Left ventricle myocardium inferior (tissue), 1 donor: ENCODE data around the gene GJD3. TPM values are rescaled to one million over a fixed set of nuclear protein-coding genes. Genes with fewer than 3 reads are reported as not detected.

Experiments used
- DNase-seq: peaks from one replicate; pipeline ENCODE4 v3.0.0-alpha.2; 2020
- H3K27ac ChIP-seq: fragments of 200-600 bp; replicated peaks from 2 replicates; pipeline ENCODE4 v1.8.0; 2021
- H3K27me3 ChIP-seq: fragments of 200-600 bp; 2 replicates; pipeline ENCODE4 v1.8.0; 2021; ENCODE audit warnings: low read depth
- H3K36me3 ChIP-seq: fragments of 200-600 bp; 2 replicates; pipeline ENCODE4 v1.8.0; 2021
- H3K4me1 ChIP-seq: fragments of 200-600 bp; 2 replicates; pipeline ENCODE4 v1.8.0; 2021
- H3K4me3 ChIP-seq: fragments of 200-600 bp; 2 replicates; pipeline ENCODE4 v1.8.0; 2021; ENCODE audit warnings: mild to moderate bottlenecking, moderate library complexity
- H3K9me3 ChIP-seq: fragments of 200-600 bp; replicated peaks from 2 replicates; pipeline ENCODE4 v1.8.0; 2021
- intact Hi-C: fragments of 100-400 bp; cut with micrococcal nuclease; formaldehyde crosslinking; loops from one replicate; pipeline ENCODE4 v1.11.0; 2022
- total RNA-seq: library from RNA; stranded (reverse); fragmentation: NEBNext Ultra II Directional; extraction: Animal tissue kit (Norgen Biotek cat#: 25700); gene quantifications from one replicate; pipeline ENCODE4 v1.2.1, GENCODE V29; 2021
- TF ChIP-seq, protein P1 (sequence below): fragments of 200-600 bp; IDR thresholded peaks from 2 replicates; pipeline ENCODE4 v1.8.0; 2021; ENCODE audit warnings: antibody characterized with exemption, mild to moderate bottlenecking, borderline replicate concordance
- donor health status: DM: no; HTN: yes; CAD: no; lungs with severe emphysema.

The GJD3 gene
- total RNA-seq, 1 donor from 2014 or later = 0.88 TPM

DNA sequence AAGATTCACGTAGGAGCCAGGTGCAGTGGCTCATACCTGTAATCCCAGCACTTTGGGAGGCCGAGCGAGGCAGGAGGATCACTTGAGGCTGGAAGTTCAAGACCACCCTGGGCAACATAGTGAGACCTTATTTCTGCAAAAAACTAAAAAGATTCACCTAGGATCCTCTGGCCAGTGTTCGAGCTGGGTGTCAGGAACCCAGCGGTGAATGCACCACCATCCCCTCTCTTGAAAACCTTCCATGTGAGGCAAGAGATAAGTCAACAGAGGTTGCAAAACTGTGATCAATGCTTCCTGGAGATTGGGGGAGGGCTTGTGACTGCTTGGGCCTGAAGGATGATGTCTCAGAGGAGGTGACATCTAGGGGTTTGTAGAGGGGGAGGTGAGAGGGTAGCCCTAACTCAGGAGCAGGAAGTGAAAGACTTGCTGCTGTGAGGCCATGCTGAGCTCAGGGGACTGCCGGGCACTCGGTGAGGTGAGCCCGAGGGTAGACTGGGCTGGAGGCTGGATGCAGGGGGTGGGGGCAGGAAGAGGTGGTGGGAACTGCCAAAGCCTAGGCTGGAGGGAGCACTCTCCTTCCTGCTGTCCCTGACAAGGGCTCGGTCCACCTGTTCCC, 11.7 kb downstream of the GJD3 start:
- peaks cover 73% of the 10 kb centered on the region for H3K4me1 ChIP-seq
- intact Hi-C loops = loop anchor here (5.0 to 10.0 kb wide), 2 partner anchors 51 to 62 kb away; partner anchors contain the start of gene TOP2A
- no peak overlapping the region for H3K27ac ChIP-seq
- no peak for DNase-seq
- TF ChIP-seq, protein P1, sequence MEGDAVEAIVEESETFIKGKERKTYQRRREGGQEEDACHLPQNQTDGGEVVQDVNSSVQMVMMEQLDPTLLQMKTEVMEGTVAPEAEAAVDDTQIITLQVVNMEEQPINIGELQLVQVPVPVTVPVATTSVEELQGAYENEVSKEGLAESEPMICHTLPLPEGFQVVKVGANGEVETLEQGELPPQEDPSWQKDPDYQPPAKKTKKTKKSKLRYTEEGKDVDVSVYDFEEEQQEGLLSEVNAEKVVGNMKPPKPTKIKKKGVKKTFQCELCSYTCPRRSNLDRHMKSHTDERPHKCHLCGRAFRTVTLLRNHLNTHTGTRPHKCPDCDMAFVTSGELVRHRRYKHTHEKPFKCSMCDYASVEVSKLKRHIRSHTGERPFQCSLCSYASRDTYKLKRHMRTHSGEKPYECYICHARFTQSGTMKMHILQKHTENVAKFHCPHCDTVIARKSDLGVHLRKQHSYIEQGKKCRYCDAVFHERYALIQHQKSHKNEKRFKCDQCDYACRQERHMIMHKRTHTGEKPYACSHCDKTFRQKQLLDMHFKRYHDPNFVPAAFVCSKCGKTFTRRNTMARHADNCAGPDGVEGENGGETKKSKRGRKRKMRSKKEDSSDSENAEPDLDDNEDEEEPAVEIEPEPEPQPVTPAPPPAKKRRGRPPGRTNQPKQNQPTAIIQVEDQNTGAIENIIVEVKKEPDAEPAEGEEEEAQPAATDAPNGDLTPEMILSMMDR = no peak
- peaks cover 74% of the 10 kb centered on the region for H3K36me3 ChIP-seq
- no peaks in the 10 kb centered on the region for H3K9me3 ChIP-seq
- no peak overlapping the region for H3K4me3 ChIP-seq
- no peaks in the 10 kb centered on the region for H3K27me3 ChIP-seq

- H3K4me3 ChIP-seq = no peak overlapping the region
- no peaks in the 10 kb centered on the region for H3K27me3 ChIP-seq
- DNase-seq = no peak
- H3K27ac ChIP-seq = peak overlapping the region; percentile 27
- H3K36me3 ChIP-seq = peaks cover 74% of the 10 kb centered on the region
- intact Hi-C loops = loop anchor here (5.0 to 10.0 kb wide), 2 partner anchors 50 to 62 kb away; partner anchors contain the start of gene TOP2A
- TF ChIP-seq, protein P1 = no peak
- peaks cover 78% of the 10 kb centered on the region for H3K4me1 ChIP-seq
- H3K9me3 ChIP-seq = no peaks in the 10 kb centered on the region
These were observed 12.2 kb downstream of the GJD3 start for GRCh38 chr17:40352237-40352778.

DNA sequence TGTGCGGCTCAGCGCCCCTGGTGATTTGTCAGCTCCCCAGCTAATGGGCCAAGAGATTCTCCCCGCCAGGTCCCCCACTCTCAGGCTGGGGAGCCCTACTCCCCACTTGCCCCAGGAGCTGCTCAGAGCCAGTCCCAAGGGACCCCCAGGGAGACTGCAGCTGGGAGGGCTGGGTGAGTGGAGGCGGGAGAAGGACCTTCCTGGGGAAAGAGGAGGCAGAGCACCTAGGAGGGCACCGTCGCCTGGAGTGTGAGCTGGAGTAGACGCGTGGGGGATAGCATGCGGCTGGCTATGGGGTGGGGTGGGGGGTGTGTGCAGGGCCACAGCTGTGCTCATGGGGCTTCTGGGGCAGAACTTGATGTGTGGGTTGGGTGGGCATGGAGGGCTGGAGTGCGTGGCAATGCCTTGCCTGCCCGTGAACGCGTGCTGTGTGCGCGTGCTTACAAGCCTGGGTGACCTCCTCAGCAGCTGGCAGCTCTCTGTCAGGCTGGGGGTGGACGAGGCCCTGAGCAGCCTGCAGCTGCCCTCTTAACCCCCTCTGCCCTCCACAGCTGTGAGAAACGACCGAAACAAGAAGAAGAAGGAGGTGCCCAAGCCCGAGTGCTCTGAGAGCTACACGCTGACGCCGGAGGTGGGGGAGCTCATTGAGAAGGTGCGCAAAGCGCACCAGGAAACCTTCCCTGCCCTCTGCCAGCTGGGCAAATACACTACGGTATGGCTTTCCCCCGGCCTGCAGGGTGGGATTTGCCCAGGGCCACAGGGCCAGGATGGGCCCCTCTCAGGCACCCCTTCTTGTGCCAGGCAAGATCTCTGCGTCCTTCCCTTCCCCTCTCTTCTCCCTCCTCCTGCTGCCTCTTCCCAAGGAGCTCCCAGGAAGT, 12.9 kb downstream of the GJD3 start:
- Histone ChIP-seq H3K9me3 (no peaks in the 10 kb centered on the region), H3K36me3 (peaks cover 74% of the 10 kb centered on the region), H3K27ac (peak overlapping the region; percentile 27), H3K27me3 (no peaks in the 10 kb centered on the region), H3K4me1 (peaks cover 81% of the 10 kb centered on the region), H3K4me3 (no peak overlapping the region)
- intact Hi-C loops = loop anchor here (5.0 to 10.0 kb wide), 2 partner anchors 49 to 63 kb away; partner anchors contain the start of gene TOP2A
- DNase-seq = no peak
- TF ChIP-seq, protein P1 = no peak

GRCh38 chr17:40350689-40351358, 13.7 kb downstream of the GJD3 start:
- Histone ChIP-seq H3K4me1 (peaks cover 81% of the 10 kb centered on the region), H3K36me3 (peaks cover 67% of the 10 kb centered on the region), H3K9me3 (no peaks in the 10 kb centered on the region), H3K4me3 (no peak overlapping the region), H3K27me3 (no peaks in the 10 kb centered on the region), H3K27ac (peak overlapping the region; percentile 97)
- DNase-seq = no peak
- intact Hi-C loops = loop anchor here (5.0 to 10.0 kb wide), 2 partner anchors 49 to 64 kb away; partner anchors contain the start of gene TOP2A
- TF ChIP-seq, protein P1 = no peak
